IMR-90 (cell line): ENCODE measurements around the gene MTX2.

ENCODE experiments used
- CEBPB ChIP-seq: IDR thresholded peaks from 2 replicates; pipeline ENCODE4 v1.6.1; 2012; ENCODE audit warnings: low read depth, low read length, improper control_type of control experiment
- CTCF ChIP-seq: conservative IDR thresholded peaks from 2 replicates; pipeline ENCODE4 v1.5.1; 2012; ENCODE audit warnings: mild to moderate bottlenecking, low read depth, low read length, improper control_type of control experiment
- FOS ChIP-seq: fragments of 150-350 bp; IDR thresholded peaks from 2 replicates; pipeline ENCODE4 v1.6.1; 2016; ENCODE audit warnings: low read depth, low read length
- MAFK ChIP-seq: IDR thresholded peaks from 2 replicates; pipeline ENCODE4 v1.6.1; 2012; ENCODE audit warnings: low read depth, low read length, improper control_type of control experiment
- POLR2A ChIP-seq: IDR thresholded peaks from 2 replicates; pipeline ENCODE4 v1.6.1; 2012; ENCODE audit warnings: mild to moderate bottlenecking, low read depth, low read length
- RAD21 ChIP-seq: IDR thresholded peaks from 2 replicates; pipeline ENCODE4 v1.6.1; 2012; ENCODE audit warnings: low read length, improper control_type of control experiment

GRCh38 chr2:176321916-176322315, 52.7 kb downstream of the MTX2 start:
- TF ChIP-seq MAFK = no peak
- no peak for TF ChIP-seq CTCF
- TF ChIP-seq FOS = no peak
- TF ChIP-seq POLR2A = no peak
- TF ChIP-seq CEBPB = no peak
- TF ChIP-seq RAD21 = no peak
